GM19452 (cell line): ENCODE measurements around the gene MEF2D.

Experiments used
- ATAC-seq: cut with Tn5 transposase; IDR thresholded peaks from one replicate; pipeline ENCODE4 v1.9.1; 2021; ENCODE audit not compliant: unreplicated experiment

MEF2D gene

DNA sequence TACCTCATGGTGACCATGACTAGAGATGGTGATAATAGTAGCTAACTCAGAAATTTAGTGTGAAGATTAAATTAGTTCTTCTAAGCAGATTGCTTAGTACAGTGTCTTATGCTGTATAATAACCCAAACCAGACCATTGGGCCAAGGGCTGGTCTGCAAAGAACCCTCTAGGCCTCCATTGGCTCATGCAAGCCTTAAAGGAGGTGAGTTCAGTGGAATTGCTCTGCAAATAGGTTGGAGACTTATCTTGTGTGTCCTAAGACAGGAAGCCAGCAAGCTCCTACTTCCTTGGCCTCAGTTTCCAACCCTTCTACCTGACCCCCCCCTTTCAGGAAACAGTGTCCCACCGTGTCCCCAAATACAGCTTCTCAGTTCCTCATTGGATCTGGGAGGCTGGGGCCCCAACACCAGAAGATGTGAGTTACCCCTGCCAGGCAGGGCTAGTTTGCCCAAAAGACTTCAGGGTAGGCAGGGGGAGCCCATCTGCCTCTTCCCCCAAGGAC is 1.9 kb upstream of the MEF2D start:
- no peak for ATAC-seq

DNA sequence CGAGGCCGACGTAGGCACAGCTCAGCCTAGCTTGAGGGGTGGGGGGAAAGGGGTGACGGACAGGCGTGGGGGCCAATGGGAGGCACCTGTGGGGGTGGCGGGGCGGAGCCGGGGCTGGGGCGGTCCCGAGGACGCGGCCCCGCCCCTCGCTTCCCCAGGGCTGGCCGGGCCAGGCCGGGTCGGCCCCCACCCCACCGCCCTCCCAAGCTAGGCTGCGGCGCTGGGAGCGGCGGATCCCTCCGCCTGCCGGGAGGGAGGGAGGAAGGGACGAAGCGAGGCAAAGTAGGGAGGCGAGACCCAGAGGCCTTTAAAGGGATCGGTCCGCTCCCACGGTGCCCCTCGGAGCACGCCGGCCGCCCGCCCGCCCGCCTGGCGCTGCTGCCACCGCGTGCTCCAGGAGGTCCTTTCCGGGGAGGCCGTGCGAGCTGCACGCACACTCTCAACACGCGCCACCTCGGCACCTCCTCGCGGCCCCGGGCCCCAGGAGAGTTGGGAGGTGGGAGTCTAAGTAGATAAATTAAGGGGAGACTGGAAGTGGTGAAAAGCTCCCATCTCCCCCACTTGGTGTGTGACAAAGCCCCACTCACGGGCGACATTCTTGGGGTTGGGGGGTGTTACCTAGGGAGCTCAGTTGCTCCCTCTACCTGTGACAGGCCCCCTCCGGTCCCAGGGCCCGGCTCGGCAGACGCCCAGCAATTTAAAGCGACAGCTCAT is 375 bp upstream of the MEF2D start:
- peak; percentile 52 for ATAC-seq

DNA sequence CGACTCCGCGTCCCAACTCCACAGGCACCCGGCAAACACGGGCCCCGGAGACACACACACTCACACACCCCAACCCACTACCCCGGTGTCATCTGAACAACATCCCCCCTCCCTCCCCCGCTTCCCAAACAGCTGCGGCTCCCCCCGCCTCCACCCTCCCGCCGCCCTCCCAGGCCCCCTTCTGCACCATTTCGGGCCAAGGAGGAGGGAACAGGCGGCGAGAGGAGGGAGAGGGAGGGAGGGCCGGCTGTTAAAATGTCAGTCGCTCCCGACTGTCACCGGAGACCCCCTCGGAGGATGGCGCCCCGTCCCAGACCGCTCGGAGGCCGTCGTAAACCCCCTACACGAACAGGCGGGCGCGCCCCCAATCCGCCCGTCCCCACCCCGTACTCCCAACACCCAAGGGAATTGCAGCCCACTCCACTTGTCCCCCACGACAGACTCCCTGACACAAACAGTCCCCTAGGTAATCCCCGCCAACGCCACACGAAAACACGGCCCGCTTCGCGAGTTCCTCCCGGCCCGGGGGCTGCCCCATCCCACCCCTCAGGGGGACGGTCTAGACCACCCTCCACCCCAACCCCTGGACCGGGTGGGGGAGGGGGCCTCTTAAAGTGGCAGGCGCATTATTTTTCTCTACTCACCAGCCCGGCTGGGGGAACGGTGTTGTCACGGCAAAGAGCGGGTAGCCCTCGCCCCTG is 583 bp downstream of the MEF2D start:
- no peak for ATAC-seq

DNA sequence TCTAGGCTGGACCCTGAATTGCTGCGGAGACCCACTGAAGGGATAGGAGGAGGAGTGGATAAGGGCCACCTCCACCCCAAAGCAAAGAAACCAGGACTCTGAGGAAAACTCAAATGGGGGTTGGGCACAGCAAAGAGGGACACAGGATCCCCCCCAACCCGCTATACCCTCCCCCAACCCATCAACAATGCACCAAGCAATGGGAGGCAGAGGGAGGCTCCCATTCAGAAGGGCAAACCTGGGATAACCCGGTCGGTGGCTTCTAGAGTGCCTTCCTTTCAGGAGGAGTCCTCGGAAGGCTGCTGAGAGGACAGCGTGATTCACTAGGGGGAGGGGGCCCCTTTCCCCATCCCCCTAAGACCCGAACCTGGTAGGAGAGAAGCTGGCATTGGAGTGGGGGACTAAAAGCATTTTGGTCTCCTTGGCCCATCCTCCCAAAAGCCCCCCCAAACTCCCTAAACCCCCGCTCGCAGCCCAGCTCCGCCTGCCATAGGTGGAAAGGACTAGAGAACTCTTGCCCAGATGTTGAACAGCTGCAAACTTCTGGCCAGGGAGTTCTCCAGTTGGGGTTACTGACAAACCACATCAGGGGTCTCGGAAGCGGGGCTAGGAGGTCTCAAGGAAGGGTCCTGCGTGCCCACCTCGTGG is 1.3 kb downstream of the MEF2D start:
- ATAC-seq, result no peak

DNA sequence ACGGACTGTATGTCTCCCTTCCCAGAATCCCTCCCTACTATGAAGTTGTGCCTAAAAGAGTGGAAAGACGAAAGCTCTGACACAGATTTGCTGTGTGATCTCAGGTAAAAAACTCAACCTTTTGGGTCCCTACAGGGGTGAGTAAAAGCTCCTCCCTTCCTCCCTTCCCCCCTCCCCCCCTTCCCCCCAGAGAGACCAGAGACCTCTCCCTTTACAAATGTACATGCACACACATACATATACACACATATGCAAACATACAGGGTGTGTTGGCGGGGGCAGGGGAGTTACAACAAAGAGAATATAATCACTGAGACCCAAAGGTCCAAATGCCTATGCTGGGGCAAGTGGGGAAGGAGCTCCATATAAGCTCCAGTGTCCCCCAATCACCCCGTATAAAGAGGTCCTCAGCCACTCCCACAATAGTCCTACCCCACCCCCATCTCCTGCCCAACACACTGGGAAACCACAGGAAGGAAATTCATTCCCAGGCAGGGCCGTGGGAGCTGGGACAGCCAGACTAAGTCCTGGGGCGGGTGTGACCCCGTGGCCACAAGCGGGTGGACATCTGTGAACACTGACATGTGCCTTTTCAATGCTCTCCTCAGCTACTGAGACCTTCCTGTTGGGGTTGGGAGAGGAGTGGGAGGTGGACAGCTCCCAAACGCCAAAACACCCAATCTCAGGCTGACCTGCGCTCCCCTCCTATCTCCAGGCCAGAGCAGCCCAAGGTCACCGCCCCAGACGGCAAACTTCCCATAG is 2.0 kb downstream of the MEF2D start:
- no peak for ATAC-seq

DNA sequence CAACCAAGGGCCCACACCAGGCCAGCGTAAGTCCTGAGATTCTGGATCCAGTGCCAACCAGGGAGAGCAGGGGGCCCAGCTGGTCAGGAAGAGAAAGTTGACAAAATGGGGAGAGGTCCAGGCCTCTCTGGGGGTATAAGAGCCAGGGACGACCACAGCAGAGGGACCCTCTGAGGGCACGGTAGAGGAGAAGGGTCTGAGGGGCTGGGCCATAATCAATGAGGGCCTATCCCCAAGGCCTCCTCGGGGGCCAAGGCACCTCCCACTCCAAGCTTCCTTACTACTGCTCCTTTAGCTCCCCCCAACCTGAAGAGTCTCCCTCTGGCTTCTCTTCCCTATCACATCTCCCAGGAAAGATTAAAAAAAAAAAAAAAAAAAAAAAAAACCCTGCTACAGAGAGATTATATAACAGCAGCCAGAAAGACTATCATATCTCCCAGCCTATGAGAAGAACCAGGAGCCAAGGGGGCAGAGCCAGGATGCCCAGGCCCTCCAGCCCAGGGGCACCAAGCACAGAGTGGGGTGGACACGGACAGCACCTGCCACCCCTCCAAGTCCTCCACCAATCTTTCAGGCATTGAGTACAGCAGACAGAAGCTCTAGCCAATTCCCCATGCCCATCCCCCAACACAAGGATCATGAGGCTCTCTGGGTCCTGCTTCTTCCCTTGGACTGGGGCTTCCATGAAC is 2.7 kb downstream of the MEF2D start:
- no peak for ATAC-seq

DNA sequence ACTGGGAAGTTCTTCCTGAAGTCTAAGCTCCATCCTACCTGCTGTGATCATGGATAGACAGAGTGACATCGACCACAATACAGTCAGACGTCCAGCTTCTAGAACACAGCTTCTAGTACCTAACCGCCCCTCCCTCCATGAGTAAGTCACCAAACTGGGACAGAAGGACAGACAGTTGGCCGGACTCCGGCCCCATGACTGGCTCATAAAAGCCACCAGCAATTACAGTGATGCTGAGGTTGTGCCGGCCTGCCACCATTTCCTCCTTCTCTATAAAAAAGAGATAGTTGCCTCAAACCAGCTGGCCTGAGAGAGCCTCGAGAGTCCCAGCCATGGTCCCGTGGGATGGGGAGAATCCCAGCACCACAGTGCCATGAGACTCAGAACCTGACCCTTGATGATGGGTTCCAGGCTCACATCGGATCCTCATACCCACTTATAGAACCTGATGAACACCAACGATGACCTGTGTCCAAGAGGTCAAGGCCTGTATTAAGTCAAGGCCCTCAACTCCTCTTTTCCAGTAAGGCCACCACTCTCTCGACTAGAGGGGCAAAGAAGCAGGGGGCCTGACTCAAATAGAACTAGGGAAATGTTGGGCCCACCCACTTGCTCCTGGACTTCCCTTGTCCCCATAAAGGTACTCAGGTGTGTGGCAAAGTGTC is 3.4 kb downstream of the MEF2D start:
- ATAC-seq, result no peak

DNA sequence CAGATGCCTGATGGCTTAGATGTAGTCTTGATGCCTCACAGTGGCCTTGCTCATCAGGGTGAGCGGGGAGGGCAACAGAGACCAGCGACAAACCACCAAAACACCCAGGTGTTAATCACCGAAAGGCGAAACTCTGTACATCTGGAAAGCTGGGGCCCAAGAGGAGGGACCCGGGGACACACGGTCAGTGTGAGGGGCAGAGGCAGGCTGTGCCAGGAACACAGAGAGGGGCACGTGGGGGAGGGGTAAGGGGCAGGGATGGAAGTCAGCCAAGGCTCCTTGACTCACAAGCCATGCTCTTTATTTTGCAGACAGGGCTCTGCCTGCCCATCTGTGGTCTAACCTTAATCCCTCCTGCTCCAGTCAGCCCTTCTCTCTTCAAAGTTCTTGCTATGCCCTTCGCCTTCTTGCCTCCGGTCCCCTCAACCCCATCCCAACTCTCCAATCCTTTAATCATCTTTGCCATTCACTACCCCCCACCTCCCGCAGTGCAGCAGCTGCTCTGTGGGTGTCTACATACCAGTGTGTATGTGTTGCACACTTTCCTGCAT is 4.3 kb downstream of the MEF2D start:
- ATAC-seq, result no peak

DNA sequence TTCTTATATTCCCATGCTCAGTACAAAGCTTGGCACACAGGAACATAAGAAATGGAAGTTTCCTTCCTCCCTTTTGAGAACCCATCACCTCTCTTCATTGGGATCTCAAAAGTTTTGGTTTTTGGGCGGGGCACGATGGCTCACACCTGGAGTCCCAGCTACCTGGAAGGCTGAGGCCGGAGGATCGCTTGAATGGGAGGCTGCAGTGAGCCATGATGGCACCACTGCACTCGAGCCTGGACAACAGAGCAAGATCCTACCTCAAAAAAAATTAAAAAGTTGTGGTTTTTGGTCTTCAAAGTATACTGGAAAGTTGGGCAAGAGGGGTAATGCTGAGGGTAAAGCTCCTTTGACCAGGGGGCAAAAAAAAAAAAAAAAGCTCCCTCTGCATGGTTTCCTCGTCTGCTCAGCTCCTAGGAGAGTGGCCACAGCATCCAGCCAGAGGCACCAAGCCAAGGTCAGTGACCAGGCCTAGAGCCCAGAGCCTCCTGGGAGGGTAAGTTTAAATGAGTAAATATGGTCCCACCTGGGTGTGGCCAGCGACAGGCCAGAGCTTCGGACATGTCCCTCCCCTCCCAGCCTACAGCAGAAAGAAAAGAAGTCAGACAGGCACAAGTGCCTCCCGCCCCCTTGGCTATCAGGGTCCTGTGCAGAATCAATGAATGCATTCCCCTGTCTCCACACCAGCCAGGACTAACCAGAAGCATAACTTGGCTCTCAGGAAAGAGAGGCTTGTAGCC is 5.0 kb downstream of the MEF2D start:
- no peak for ATAC-seq

DNA sequence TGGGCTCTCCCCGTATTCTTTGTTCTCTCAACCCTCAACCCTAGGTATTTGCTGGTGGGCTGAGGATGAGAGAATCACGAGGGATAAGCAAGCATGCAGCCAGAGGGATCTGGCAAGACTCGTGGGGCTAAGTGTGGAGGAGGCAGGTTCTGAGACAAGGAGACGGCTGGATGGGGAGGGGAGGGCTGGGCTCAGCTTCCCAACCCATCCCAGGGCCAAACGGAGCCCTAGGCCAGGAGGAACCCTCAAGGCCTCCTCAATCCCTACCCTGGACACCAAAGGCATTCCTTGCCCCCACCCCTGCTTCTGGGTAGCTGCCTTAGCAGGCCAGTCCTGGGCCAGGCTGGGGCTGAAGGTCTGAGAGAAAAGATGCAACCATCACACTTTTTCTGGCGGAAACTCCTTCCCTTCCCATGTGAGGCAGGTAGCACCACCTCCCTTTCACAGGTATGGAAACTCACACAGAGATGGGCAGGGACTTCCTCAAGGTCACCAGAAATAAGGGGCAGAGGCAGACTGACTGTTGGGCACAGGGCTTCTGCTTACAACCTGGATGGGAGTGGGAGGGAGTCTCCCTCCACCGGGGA is 6.2 kb downstream of the MEF2D start:
- no peak for ATAC-seq

DNA sequence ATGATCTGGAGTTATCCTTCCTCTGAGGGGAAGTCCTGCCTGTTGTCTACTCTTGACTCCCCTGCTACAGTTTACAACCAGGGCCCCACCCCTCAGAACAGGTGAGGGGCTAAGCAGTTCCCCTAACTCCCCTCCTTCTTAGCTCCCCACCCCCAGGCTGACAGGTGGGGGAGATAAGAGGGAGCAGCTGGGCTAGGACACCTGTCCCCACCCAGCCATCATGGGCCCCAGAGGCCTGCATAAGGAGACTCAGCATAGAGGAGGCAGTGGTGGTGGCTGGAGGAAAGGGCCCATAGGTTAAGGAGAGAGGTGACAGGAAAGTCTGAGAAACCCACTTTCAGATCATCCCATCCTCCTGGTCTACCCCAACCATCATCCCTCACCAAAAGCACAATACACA is 6.8 kb downstream of the MEF2D start:
- no peak for ATAC-seq

DNA sequence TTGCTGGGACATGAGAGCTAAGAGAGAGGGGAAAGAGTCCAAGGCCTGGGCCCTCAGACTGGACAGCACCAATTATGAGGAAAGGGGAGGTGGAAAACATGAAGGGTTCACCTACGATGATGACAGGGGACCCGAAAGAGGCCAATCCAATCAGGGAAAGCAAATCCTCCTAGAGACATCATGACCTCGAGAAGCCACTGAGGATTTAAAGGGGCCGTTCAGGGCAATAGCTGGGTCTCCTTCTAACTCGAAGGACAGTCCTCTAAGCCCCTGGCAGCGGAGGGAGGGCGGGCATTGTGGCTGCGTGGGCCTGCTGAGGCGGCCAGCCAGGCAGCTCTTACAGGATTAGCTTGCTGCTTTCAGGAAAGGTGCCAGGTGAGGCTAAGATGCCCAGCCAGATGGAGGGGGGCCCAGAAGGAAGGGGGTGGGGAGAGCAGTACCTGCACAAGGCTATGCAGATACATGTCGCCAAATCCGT is 7.4 kb downstream of the MEF2D start:
- no peak for ATAC-seq

DNA sequence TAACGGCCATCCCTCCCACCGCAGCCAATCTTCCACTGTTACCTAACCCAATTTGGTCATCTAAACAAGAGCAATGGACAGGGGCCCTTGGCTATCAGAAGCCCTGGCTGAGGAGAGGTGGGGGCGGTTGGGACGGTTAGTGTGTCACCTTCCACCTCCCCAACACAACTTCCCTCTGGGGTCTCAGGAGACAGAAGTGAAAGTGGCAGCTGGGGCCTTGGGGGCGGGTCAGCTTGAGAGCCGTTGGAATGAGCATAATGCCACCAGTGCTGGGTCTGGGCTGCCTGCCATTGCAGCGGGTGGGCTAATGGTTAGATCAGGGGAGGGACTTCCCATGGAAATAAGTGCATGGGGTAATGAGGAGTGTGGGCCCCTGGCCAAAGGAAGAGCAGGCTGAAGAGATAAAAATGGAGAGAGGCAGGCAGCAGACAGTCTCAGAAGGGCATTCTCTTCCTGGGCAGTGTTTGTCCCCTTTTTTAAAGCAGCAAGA is 7.9 kb downstream of the MEF2D start:
- no peak for ATAC-seq

DNA sequence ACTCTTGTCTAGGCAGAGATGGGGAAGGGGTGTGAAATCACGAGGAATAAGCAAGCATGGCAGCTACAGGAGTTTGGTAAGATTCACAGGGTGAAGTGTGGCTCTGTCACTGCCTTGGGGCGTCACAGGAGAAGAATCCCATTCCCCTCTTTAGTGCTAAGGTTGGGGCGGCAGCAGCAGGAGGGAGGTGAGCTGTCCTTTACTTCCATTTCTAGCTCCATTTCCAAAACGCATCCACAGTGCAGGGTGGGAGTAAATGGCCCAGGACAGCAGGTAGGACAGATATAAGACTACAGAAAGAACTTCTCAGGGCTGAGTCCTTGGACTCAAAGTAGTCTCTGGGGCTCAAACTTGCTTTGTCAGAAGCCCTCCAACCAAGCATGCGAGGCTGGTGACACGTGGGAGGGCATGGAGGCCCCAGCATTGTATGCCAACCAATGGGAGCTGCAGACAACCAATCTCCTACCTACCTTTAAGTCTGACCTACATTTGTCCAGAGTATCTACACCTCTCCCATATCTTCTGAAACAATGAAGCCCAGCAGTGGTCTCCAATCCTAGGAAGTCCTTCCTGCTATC is 8.5 kb downstream of the MEF2D start:
- ATAC-seq, result no peak

DNA sequence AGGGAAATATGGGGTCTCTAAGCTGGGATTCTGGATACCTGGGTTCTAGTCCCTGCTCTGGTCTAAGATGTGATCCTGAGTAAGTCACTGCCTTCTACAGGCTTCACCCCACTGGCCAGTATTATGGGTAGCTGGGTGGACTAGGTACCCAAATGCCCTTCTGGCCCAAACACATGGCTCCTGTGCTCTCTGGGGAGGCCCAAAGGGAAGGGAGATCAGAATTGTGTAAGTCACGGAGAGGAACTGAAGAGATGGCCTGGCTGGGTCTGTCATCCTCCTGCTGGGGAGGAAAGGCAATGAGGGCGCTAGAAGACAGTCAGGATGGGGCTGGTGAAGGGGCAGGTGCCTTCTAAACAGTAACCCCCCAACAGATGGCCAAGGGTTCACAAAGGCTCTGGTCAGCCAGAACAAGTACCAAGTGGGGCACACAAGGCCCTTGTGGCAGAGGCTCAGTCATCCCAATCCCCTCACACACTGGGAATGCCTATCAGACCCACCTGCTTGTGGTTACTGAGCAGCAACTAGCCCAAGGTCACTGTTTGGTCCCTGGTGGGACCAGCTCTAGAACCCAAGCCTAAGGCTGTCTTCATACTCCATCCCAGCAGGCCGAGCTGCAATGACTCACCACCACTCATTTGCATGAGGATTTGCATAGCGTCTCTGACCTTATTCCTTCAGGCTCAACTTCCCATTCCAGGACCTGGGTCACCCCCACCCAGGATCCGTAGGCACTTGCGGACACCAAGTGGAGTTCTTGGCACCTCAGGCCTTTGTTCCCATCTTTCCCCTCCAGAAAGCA is 9.2 kb downstream of the MEF2D start:
- no peak for ATAC-seq

DNA sequence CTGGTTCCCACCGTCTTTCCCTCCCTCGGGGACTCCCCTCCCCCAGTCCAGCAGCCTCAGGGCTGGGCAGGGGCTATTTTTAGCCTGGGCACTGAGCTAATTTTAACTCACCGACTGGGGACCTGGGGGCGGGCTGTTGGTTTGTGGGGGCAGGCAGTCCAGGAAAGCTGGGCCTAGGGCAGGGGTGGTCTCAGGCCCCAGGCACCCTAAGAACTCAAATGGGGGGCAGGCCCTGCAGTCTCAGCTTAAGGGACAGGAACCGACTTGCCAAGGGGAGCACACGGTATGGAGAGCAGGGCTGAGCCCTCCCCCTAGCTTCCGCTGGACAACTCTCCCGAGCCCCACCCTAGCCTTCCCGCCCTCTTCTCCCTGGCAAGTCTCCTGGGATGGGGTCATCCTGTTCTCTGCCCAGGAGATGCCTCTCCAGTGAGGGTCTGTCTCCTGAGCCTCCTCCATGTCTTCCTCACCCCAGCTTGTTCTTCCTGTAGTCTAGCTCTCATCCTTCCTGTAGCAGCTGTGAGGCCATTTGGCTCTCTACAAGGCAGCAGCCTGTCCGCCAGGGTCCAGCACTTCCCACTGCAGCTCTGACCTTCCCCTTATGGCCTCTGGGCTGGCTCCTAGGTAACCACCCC is 10.1 kb downstream of the MEF2D start:
- ATAC-seq, result no peak

DNA sequence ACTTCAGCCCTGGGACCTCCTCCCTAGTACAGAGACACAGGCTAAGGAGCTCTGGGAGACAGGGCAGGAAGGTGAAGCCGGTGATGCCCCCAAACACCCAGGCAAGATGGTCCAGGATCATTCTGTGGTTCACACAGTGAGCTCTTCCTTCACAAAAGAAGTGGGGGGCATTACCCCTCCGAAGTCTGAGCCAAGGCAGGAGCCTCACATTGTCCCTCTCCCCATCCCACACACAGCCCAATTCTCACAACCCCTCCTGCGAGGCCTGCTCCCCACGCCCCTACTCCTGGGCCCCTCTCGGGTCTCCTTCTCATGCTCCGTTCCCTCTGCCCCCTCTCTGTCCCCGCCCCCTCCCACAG is 10.7 kb downstream of the MEF2D start:
- no peak for ATAC-seq
